ENCODE data around the gene WDR45B.
A peak's percentile ranks its signal among the peaks of the same experiment; 100 is the strongest.

WDR45B gene

DNA sequence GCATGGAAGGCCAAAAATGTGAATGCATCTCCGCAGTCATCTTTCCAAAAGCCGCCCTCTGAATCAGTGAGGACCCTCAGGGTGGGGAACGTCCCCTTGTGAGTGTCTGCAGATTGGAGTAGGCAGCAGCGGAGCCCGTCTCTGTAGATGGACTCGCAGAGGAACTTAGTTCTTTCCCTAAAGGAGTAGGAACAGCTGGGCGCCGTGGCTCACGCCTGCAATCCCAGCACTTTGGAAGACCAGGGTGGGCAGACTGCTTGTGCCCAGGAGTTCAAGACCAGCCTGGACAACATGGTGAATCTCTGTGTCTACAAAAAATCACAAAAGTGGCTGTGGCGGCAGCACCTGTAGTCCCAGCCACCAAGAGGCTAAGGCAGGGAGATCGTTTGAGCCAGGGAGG is 53.7 kb downstream of the WDR45B start:
- Histone ChIP-seq H3K9me3 (ENCODE audit: insufficient read depth, low read length) (no peaks in the 10 kb centered on the region), H3K4me2 (ENCODE audit: low read depth, low read length, poor library complexity, severe bottlenecking) (no peak overlapping the region), H3K27ac (ENCODE audit: low read depth, low read length) (no peak overlapping the region), H2AFZ (ENCODE audit: low read depth, low read length, severe bottlenecking) (no peak overlapping the region), H4K20me1 (ENCODE audit: low read depth, low read length) (no peaks in the 10 kb centered on the region), H3K9me2 (replicated peaks; ENCODE audit: insufficient read depth, low read length) (no peaks in the 10 kb centered on the region), H3K27me3 (ENCODE audit: low read length) (no peaks in the 10 kb centered on the region), H3K36me3 (ENCODE audit: low read length) (no peaks in the 10 kb centered on the region), H3K4me3 (ENCODE audit: insufficient read depth, low read length, poor library complexity, severe bottlenecking) (no peak overlapping the region), H3K9ac (ENCODE audit: low read length) (no peak overlapping the region), H3K79me2 (ENCODE audit: insufficient read depth, low read length) (no peaks in the 10 kb centered on the region), H3F3A (ENCODE audit: insufficient read depth) (peaks cover 28% of the 10 kb centered on the region)
- TF ChIP-seq EZH2phosphoT487 (conservative IDR thresholded peaks at IDR 0.05; ENCODE audit: low read length) (no peak), CTCF (IDR thresholded peaks at IDR 0.05; ENCODE audit: insufficient read depth, low read length, poor library complexity, severe bottlenecking) (no peak)

DNA sequence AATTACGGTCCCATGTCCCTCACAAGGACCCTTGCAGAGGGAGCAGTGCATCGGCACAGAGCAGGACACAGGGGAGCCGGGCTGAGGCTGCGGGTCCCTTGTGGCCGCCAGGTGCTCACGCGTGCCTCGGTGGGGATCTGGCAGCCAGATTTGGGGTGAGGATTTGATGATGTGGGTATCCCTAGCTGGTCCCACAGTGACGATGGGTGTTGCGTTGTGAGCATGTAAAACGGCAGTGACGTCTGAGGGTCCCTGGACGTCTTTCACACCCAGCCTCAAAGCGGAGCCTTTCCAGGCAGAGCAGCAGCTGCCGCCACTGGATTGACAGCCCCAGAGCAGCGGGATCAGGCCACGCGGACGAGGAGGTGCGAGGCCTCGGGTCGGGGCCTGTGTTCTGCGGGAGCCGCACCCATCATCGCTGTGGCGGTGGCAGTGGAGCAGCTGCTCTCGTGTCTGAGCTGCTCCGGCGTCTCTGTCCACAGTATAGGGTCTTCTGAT is 54.6 kb downstream of the WDR45B start:
- Histone ChIP-seq H3K9ac (ENCODE audit: low read length) (peak overlapping the region; percentile 56), H2AFZ (ENCODE audit: low read depth, low read length, severe bottlenecking) (no peak overlapping the region), H3K79me2 (ENCODE audit: insufficient read depth, low read length) (no peaks in the 10 kb centered on the region), H4K20me1 (ENCODE audit: low read depth, low read length) (no peaks in the 10 kb centered on the region), H3K36me3 (ENCODE audit: low read length) (no peaks in the 10 kb centered on the region), H3K4me2 (ENCODE audit: low read depth, low read length, poor library complexity, severe bottlenecking) (peak overlapping the region; percentile 59), H3K27me3 (ENCODE audit: low read length) (no peaks in the 10 kb centered on the region), H3K4me3 (ENCODE audit: insufficient read depth, low read length, poor library complexity, severe bottlenecking) (peak overlapping the region; percentile 51), H3K27ac (ENCODE audit: low read depth, low read length) (peak overlapping the region; percentile 76), H3K9me2 (replicated peaks; ENCODE audit: insufficient read depth, low read length) (no peaks in the 10 kb centered on the region), H3K9me3 (ENCODE audit: insufficient read depth, low read length) (no peaks in the 10 kb centered on the region), H3F3A (ENCODE audit: insufficient read depth) (peaks cover 35% of the 10 kb centered on the region)
- TF ChIP-seq EZH2phosphoT487 (conservative IDR thresholded peaks at IDR 0.05; ENCODE audit: low read length) (no peak), CTCF (IDR thresholded peaks at IDR 0.05; ENCODE audit: insufficient read depth, low read length, poor library complexity, severe bottlenecking) (no peak)

GRCh38 chr17:82592767-82593589 is 55.3 kb downstream of the WDR45B start:
- Histone ChIP-seq H3K27me3 (ENCODE audit: low read length) (no peaks in the 10 kb centered on the region), H3K9me2 (replicated peaks; ENCODE audit: insufficient read depth, low read length) (no peaks in the 10 kb centered on the region), H3K4me3 (ENCODE audit: insufficient read depth, low read length, poor library complexity, severe bottlenecking) (peak overlapping the region; percentile 51), H3K36me3 (ENCODE audit: low read length) (no peaks in the 10 kb centered on the region), H4K20me1 (ENCODE audit: low read depth, low read length) (no peaks in the 10 kb centered on the region), H3K9me3 (ENCODE audit: insufficient read depth, low read length) (no peaks in the 10 kb centered on the region), H3K27ac (ENCODE audit: low read depth, low read length) (peak overlapping the region; percentile 76), H3F3A (ENCODE audit: insufficient read depth) (peaks cover 35% of the 10 kb centered on the region), H3K4me2 (ENCODE audit: low read depth, low read length, poor library complexity, severe bottlenecking) (peak overlapping the region; percentile 59), H3K9ac (ENCODE audit: low read length) (peak overlapping the region; percentile 56), H2AFZ (ENCODE audit: low read depth, low read length, severe bottlenecking) (no peak overlapping the region), H3K79me2 (ENCODE audit: insufficient read depth, low read length) (no peaks in the 10 kb centered on the region)
- no peak for TF ChIP-seq CTCF (IDR thresholded peaks at IDR 0.05; ENCODE audit: insufficient read depth, low read length, poor library complexity, severe bottlenecking)

All from SU-DHL-6 (cell line).